ENCODE data around the gene AK2.

DNA sequence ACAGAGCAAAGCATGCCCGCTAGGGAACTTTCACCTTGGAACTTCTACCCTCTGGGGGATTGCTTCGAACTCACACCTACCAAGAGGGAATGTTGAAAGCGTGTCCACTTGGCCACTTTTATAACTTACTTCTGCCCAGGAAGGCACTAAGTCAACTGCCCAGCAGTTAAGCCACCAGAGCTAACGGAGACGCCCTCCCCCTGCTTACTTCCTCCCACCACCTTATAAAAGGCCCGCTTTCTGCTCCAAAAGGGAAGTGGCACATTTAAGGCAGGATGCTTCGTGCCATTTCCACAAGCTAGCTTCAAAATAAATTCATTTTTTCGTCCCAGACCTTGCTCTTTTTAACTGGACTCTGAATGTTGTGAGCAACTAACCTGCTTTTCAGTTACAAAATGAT, 3.2 kb upstream of the AK2 start:
- TF ChIP-seq, protein P1, sequence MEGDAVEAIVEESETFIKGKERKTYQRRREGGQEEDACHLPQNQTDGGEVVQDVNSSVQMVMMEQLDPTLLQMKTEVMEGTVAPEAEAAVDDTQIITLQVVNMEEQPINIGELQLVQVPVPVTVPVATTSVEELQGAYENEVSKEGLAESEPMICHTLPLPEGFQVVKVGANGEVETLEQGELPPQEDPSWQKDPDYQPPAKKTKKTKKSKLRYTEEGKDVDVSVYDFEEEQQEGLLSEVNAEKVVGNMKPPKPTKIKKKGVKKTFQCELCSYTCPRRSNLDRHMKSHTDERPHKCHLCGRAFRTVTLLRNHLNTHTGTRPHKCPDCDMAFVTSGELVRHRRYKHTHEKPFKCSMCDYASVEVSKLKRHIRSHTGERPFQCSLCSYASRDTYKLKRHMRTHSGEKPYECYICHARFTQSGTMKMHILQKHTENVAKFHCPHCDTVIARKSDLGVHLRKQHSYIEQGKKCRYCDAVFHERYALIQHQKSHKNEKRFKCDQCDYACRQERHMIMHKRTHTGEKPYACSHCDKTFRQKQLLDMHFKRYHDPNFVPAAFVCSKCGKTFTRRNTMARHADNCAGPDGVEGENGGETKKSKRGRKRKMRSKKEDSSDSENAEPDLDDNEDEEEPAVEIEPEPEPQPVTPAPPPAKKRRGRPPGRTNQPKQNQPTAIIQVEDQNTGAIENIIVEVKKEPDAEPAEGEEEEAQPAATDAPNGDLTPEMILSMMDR (IDR thresholded peaks at IDR 0.05), result no peak
- no peak for TF ChIP-seq POLR2A (IDR thresholded peaks at IDR 0.05)

All from adrenal gland (tissue), 5 donors.